Cardiac atrium fibroblast (primary cell): Measurements from ENCODE around the gene IFIT3. TPM values are rescaled to one million over a fixed set of nuclear protein-coding genes. Genes with fewer than 3 reads are reported as not detected.

Experiments
- total RNA-seq: library from RNA; depleted of rRNA; stranded (reverse); fragments of >200 nt; gene quantifications from 2 replicates; pipeline ENCODE4 v1.2.3, GENCODE V29; 2015

The IFIT3 gene
- 8.5 and 14.7 TPM in 2 replicates for total RNA-seq

GRCh38 chr10:89327803-89328441, at the start of gene IFIT3:
TSS of gene IFIT3 (plus strand) at chr10:89327997. CDS start at chr10:89328074, 77 bp downstream.

GRCh38 chr10:89301721-89302445, 25.9 kb upstream of the IFIT3 start, which contains the start of gene IFIT2:
TSS of gene IFIT2 (plus strand) at chr10:89302046. CDS start at chr10:89302124, 78 bp downstream.

GRCh38 chr10:89377705-89378637, 50.2 kb downstream of the IFIT3 start, which contains the start of gene IFIT1B:
TSS of gene IFIT1B (plus strand) at chr10:89378056. CDS start at chr10:89378136, 80 bp downstream.

Other genes starting within 250 kb of the IFIT3 start
- 2.8 TPM in 1 of 2 replicates, not detected in the other for gene CH25H, start 120.7 kb upstream of the IFIT3 start, total RNA-seq
- gene LIPA, start 76.2 kb upstream of the IFIT3 start, total RNA-seq = 63.2 and 90.7 TPM in 2 replicates
- 3.6 and 6.5 TPM in 2 replicates for gene IFIT2, start 26.0 kb upstream of the IFIT3 start, total RNA-seq
- not detected in 2 replicates for gene IFIT1B, start 50.1 kb downstream of the IFIT3 start, total RNA-seq
- gene IFIT1, start 64.6 kb downstream of the IFIT3 start, total RNA-seq = 5.7 and 18.6 TPM in 2 replicates
- 15.9 and 21.1 TPM in 2 replicates for gene IFIT5, start 86.6 kb downstream of the IFIT3 start, total RNA-seq
- 3.6 and 5.8 TPM in 2 replicates for gene SLC16A12, start 207.6 kb downstream of the IFIT3 start, total RNA-seq